K562 (cell line): ENCODE data around the gene ATXN7L2. TPM values are rescaled to one million over a fixed set of nuclear protein-coding genes. Genes with fewer than 3 reads are reported as not detected.
A peak's percentile ranks its signal among the peaks of the same experiment; 100 is the strongest.

Experiments used
- CREB1 ChIP-seq, 2 experiments: sonication (generic) in 1 of 2; formaldehyde crosslinking in 1 of 2; IDR thresholded peaks; 2 replicates each; pipeline versions ENCODE4 v1.6.1 to v1.8.0; 2012 to 2022; ENCODE audit warnings: inconsistent platforms in 1 of 2, mild to moderate bottlenecking in 1 of 2, missing genetic modification reagents in 1 of 2, moderate library complexity in 1 of 2
- CREM ChIP-seq: IDR thresholded peaks from 2 replicates; pipeline ENCODE4 v1.6.1; 2014; ENCODE audit warnings: antibody characterized with exemption, low read depth
- E2F6 ChIP-seq, 2 experiments: IDR thresholded peaks; 2 replicates each; pipeline ENCODE4 v1.6.1; 2011; ENCODE audit warnings: borderline replicate concordance in 1 of 2, control low read depth in 1 of 2, low read depth in 1 of 2, low read length in 1 of 2, mild to moderate bottlenecking in 1 of 2, mixed read lengths in 1 of 2, moderate library complexity in 1 of 2; ENCODE audit not compliant: insufficient read depth in 1 of 2, insufficient read length in 1 of 2, poor library complexity in 1 of 2, severe bottlenecking in 1 of 2; ENCODE audit errors: extremely low read depth in 1 of 2
- EGR1 ChIP-seq: fragments of 450-650 bp; conservative IDR thresholded peaks from 2 replicates; pipeline ENCODE4 v1.6.1; 2017; ENCODE audit warnings: mild to moderate bottlenecking
- HMBOX1 ChIP-seq: sonication (generic); IDR thresholded peaks from 2 replicates; pipeline ENCODE4 v1.6.1; 2016
- POLR2G ChIP-seq: fragments of 200-400 bp; formaldehyde crosslinking; IDR thresholded peaks from 2 replicates; pipeline ENCODE4 v1.6.1; 2017; ENCODE audit warnings: low read depth, mild to moderate bottlenecking, antibody characterized with exemption, low read length, moderate library complexity
- POLR2H ChIP-seq: IDR thresholded peaks from 2 replicates; pipeline ENCODE4 v1.6.1; 2016; ENCODE audit warnings: missing genetic modification characterization, low read depth, mild to moderate bottlenecking, control low read depth, missing compliant biosample characterization, moderate library complexity
- SOX6 ChIP-seq: fragments of 450-650 bp; IDR thresholded peaks from 2 replicates; pipeline ENCODE4 v1.6.1; 2014; ENCODE audit warnings: mild to moderate bottlenecking
- SP2 ChIP-seq: IDR thresholded peaks from 2 replicates; pipeline ENCODE4 v1.6.1; 2011; ENCODE audit warnings: mild to moderate bottlenecking, low read depth, low read length, moderate library complexity; ENCODE audit not compliant: poor library complexity, severe bottlenecking; ENCODE audit errors: extremely low read depth
- SREBF2 ChIP-seq: sonication (generic); formaldehyde crosslinking; IDR thresholded peaks from 2 replicates; pipeline ENCODE4 v1.4.0; 2020; ENCODE audit warnings: mild to moderate bottlenecking, missing genetic modification reagents
- TAF1 ChIP-seq: IDR thresholded peaks from 2 replicates; pipeline ENCODE4 v1.6.1; 2011; ENCODE audit warnings: mild to moderate bottlenecking, low read length, moderate library complexity; ENCODE audit not compliant: insufficient read depth, control insufficient read depth, severe bottlenecking; ENCODE audit errors: extremely low read depth
- polyA plus RNA-seq, 8 experiments: library from polyadenylated mRNA; depleted of rRNA in 4 of 8; stranded (reverse) in 5 of 8; unstranded in 3 of 8; fragments of >200 nt; fragmentation: Nextera tagmentation in 2 of 8; fragmentation: Illumina TruSeq in 1 of 8; extraction: Ambion mirVana in 2 of 8; extraction: Trizol in 1 of 8; gene quantifications; 2 replicates each; pipeline versions ENCODE4 v1.2.1 to v1.2.3, GENCODE V29; 2011 to 2014; ENCODE audit warnings: inconsistent platforms in 1 of 8, missing spikeins in 1 of 8
- total RNA-seq, 7 experiments: library from RNA; depleted of rRNA in 6 of 7; stranded (reverse); fragments of >200 nt in 6 of 7; fragmentation: Illumina TruSeq in 2 of 7; extraction: Trizol in 2 of 7; gene quantifications; 2 replicates each; pipeline versions ENCODE4 v1.2.1 to v1.2.3, GENCODE V29; 2011 to 2021; ENCODE audit warnings: low replicate concordance in 1 of 7
- TF ChIP-seq, protein P1 (sequence below): fragments of 450-650 bp; IDR thresholded peaks from 2 replicates; pipeline ENCODE4 v1.6.1; 2016; ENCODE audit warnings: mild to moderate bottlenecking, moderate library complexity

ATXN7L2 gene
- total and polyA plus RNA-seq, 9 of the 15 experiments (the other 6 are each of a cell fraction or from before 2014, with no cell fraction given) = 0.21 to 10.4 (median 5.8) TPM

DNA sequence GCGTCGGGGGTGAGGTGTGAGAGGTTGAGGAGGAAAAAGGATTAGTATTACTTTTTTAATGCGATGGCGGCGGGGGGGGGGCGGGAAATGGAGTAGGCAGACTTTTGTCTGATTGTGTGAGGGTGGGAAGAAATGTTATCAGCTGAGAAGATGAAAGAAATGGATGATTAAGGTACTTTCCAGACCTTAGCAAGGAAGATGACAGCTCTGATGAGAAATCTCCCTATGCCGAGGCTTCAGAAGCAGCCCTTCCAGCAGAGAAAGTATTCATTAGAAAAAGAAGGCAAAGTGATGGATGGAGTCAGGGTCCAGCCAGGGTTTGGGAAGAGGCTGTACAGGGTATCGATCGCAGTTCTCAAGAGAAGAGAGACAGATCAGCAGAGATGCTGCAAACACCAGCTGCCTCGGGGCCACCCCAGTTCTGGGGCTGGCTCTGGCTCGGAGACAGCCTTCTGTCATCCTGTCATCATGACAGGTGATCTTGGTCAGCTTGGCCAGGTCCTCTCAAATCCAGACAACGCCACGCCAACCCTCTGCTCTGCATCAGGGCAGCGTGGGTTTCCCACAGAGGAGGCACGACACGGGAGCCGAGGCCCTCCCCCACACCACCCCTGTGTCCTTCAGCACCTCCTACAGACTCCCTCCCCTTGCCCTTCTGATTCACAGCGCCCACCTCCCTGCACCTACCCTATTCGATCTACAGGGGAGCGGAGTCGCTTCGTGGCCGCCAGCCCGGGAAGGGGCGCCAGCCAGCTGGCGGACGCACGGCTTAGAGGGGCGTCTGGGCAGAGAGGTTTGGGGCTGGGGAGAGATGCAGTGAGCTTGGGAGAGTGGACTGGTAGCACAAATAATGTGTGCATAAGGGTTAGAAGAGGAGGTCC, 674 bp upstream of the ATXN7L2 start (continued):
- no peak for TF ChIP-seq E2F6 (IDR thresholded peaks at IDR 0.05; ENCODE audit: borderline replicate concordance in 1 of 2, extremely low read depth in 1 of 2, insufficient read depth in 1 of 2, insufficient read length in 1 of 2, low read depth in 1 of 2, low read length in 1 of 2, poor library complexity in 1 of 2, severe bottlenecking in 1 of 2)
- TF ChIP-seq POLR2H = no peak
- TF ChIP-seq EGR1 = peak; percentile 43; the same call in 1 of the 2 replicates
- TF ChIP-seq CREM = no peak
- no peak for TF ChIP-seq CREB1 (IDR thresholded peaks at IDR 0.05)
- TF ChIP-seq CREB1 (CRISPR knock-in tag; IDR thresholded peaks at IDR 0.05) = no peak
- no peak for TF ChIP-seq SP2
- no peak for TF ChIP-seq POLR2G
- no peak for TF ChIP-seq SREBF2
- TF ChIP-seq, protein P1, sequence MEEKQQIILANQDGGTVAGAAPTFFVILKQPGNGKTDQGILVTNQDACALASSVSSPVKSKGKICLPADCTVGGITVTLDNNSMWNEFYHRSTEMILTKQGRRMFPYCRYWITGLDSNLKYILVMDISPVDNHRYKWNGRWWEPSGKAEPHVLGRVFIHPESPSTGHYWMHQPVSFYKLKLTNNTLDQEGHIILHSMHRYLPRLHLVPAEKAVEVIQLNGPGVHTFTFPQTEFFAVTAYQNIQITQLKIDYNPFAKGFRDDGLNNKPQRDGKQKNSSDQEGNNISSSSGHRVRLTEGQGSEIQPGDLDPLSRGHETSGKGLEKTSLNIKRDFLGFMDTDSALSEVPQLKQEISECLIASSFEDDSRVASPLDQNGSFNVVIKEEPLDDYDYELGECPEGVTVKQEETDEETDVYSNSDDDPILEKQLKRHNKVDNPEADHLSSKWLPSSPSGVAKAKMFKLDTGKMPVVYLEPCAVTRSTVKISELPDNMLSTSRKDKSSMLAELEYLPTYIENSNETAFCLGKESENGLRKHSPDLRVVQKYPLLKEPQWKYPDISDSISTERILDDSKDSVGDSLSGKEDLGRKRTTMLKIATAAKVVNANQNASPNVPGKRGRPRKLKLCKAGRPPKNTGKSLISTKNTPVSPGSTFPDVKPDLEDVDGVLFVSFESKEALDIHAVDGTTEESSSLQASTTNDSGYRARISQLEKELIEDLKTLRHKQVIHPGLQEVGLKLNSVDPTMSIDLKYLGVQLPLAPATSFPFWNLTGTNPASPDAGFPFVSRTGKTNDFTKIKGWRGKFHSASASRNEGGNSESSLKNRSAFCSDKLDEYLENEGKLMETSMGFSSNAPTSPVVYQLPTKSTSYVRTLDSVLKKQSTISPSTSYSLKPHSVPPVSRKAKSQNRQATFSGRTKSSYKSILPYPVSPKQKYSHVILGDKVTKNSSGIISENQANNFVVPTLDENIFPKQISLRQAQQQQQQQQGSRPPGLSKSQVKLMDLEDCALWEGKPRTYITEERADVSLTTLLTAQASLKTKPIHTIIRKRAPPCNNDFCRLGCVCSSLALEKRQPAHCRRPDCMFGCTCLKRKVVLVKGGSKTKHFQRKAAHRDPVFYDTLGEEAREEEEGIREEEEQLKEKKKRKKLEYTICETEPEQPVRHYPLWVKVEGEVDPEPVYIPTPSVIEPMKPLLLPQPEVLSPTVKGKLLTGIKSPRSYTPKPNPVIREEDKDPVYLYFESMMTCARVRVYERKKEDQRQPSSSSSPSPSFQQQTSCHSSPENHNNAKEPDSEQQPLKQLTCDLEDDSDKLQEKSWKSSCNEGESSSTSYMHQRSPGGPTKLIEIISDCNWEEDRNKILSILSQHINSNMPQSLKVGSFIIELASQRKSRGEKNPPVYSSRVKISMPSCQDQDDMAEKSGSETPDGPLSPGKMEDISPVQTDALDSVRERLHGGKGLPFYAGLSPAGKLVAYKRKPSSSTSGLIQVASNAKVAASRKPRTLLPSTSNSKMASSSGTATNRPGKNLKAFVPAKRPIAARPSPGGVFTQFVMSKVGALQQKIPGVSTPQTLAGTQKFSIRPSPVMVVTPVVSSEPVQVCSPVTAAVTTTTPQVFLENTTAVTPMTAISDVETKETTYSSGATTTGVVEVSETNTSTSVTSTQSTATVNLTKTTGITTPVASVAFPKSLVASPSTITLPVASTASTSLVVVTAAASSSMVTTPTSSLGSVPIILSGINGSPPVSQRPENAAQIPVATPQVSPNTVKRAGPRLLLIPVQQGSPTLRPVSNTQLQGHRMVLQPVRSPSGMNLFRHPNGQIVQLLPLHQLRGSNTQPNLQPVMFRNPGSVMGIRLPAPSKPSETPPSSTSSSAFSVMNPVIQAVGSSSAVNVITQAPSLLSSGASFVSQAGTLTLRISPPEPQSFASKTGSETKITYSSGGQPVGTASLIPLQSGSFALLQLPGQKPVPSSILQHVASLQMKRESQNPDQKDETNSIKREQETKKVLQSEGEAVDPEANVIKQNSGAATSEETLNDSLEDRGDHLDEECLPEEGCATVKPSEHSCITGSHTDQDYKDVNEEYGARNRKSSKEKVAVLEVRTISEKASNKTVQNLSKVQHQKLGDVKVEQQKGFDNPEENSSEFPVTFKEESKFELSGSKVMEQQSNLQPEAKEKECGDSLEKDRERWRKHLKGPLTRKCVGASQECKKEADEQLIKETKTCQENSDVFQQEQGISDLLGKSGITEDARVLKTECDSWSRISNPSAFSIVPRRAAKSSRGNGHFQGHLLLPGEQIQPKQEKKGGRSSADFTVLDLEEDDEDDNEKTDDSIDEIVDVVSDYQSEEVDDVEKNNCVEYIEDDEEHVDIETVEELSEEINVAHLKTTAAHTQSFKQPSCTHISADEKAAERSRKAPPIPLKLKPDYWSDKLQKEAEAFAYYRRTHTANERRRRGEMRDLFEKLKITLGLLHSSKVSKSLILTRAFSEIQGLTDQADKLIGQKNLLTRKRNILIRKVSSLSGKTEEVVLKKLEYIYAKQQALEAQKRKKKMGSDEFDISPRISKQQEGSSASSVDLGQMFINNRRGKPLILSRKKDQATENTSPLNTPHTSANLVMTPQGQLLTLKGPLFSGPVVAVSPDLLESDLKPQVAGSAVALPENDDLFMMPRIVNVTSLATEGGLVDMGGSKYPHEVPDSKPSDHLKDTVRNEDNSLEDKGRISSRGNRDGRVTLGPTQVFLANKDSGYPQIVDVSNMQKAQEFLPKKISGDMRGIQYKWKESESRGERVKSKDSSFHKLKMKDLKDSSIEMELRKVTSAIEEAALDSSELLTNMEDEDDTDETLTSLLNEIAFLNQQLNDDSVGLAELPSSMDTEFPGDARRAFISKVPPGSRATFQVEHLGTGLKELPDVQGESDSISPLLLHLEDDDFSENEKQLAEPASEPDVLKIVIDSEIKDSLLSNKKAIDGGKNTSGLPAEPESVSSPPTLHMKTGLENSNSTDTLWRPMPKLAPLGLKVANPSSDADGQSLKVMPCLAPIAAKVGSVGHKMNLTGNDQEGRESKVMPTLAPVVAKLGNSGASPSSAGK = no peak
- TF ChIP-seq TAF1 = no peak
- TF ChIP-seq SOX6 = no peak
- TF ChIP-seq HMBOX1 = no peak
